HG03045 (cell line): ENCODE results near the gene ZFHX2.

Experiments used
- ATAC-seq: cut with Tn5 transposase; IDR thresholded peaks from one replicate; pipeline ENCODE4 v1.9.1; 2021; ENCODE audit warnings: mild to moderate bottlenecking, moderate library complexity; ENCODE audit not compliant: unreplicated experiment

ZFHX2 gene

GRCh38 chr14:23523229-23524016 lies 28.1 kb downstream of the ZFHX2 start:
- no peak for ATAC-seq

GRCh38 chr14:23522643-23523198 lies 28.8 kb downstream of the ZFHX2 start:
- ATAC-seq = no peak

GRCh38 chr14:23521785-23522640 lies 29.6 kb downstream of the ZFHX2 start:
- ATAC-seq = no peak

GRCh38 chr14:23520899-23521533 lies 30.5 kb downstream of the ZFHX2 start:
- no peak for ATAC-seq

GRCh38 chr14:23518709-23519108 lies 32.9 kb downstream of the ZFHX2 start:
- ATAC-seq = no peak

- no peak for ATAC-seq
Measured at GRCh38 chr14:23517650-23518326, 33.8 kb downstream of the ZFHX2 start.

- no peak for ATAC-seq
Measured at GRCh38 chr14:23514644-23514957, 37.0 kb downstream of the ZFHX2 start.

GRCh38 chr14:23513818-23514643 lies 37.5 kb downstream of the ZFHX2 start:
- ATAC-seq = no peak

- ATAC-seq = no peak
Measured at GRCh38 chr14:23513005-23513817, 38.4 kb downstream of the ZFHX2 start.

GRCh38 chr14:23512156-23512555 lies 39.4 kb downstream of the ZFHX2 start:
- no peak for ATAC-seq

- no peak for ATAC-seq
Measured at GRCh38 chr14:23494223-23494622, 57.3 kb downstream of the ZFHX2 start.

GRCh38 chr14:23492618-23493272 lies 58.8 kb downstream of the ZFHX2 start:
- no peak for ATAC-seq

GRCh38 chr14:23487216-23487615 lies 64.3 kb downstream of the ZFHX2 start:
- no peak for ATAC-seq

- no peak for ATAC-seq
Measured at GRCh38 chr14:23486036-23486435, 65.5 kb downstream of the ZFHX2 start.

- no peak for ATAC-seq
Measured at GRCh38 chr14:23485326-23485725, 66.2 kb downstream of the ZFHX2 start.

- ATAC-seq = no peak
Measured at GRCh38 chr14:23483236-23483854, 68.2 kb downstream of the ZFHX2 start.

GRCh38 chr14:23482823-23483148 lies 68.8 kb downstream of the ZFHX2 start:
- no peak for ATAC-seq
